GM18873 (cell line): ENCODE results near the gene KRT2.

Source experiments
- ATAC-seq: cut with Tn5 transposase; IDR thresholded peaks from one replicate; pipeline ENCODE4 v1.9.1; 2021; ENCODE audit warnings: mild to moderate bottlenecking, moderate library complexity, moderate number of reproducible peaks; ENCODE audit not compliant: unreplicated experiment, low FRiP score

The KRT2 gene

GRCh38 chr12:52667931-52668330 is 15.9 kb upstream of the KRT2 start:
- ATAC-seq, result no peak

- ATAC-seq, result no peak
These were observed 15.5 kb upstream of the KRT2 start for GRCh38 chr12:52667509-52667908.

GRCh38 chr12:52666471-52666870 is 14.5 kb upstream of the KRT2 start:
- no peak for ATAC-seq

GRCh38 chr12:52663420-52663819 is 11.4 kb upstream of the KRT2 start:
- no peak for ATAC-seq

- no peak for ATAC-seq
These were observed 10.9 kb upstream of the KRT2 start for GRCh38 chr12:52662918-52663229.

- no peak for ATAC-seq
These were observed 10.3 kb upstream of the KRT2 start for GRCh38 chr12:52662093-52662917.

GRCh38 chr12:52661668-52662067 is 9.7 kb upstream of the KRT2 start:
- ATAC-seq, result no peak

- ATAC-seq, result no peak
These were observed 9.0 kb upstream of the KRT2 start for GRCh38 chr12:52660934-52661499.

GRCh38 chr12:52659951-52660350 is 7.9 kb upstream of the KRT2 start:
- ATAC-seq, result no peak

- ATAC-seq, result no peak
These were observed 7.4 kb upstream of the KRT2 start for GRCh38 chr12:52659395-52659794.

- ATAC-seq, result no peak
These were observed 6.2 kb upstream of the KRT2 start for GRCh38 chr12:52658196-52658595.

GRCh38 chr12:52657250-52657902 is 5.4 kb upstream of the KRT2 start:
- ATAC-seq, result no peak

- no peak for ATAC-seq
These were observed 4.6 kb upstream of the KRT2 start for GRCh38 chr12:52656616-52657015.

- ATAC-seq, result no peak
These were observed 3.7 kb upstream of the KRT2 start for GRCh38 chr12:52655720-52656124.

GRCh38 chr12:52655251-52655650 is 3.2 kb upstream of the KRT2 start:
- ATAC-seq, result no peak

GRCh38 chr12:52650520-52651081 is 1.4 kb downstream of the KRT2 start:
- no peak for ATAC-seq

- no peak for ATAC-seq
These were observed 2.9 kb downstream of the KRT2 start for GRCh38 chr12:52649066-52649465.

GRCh38 chr12:52648012-52648550 is 3.9 kb downstream of the KRT2 start:
- ATAC-seq, result no peak

- no peak for ATAC-seq
These were observed 4.4 kb downstream of the KRT2 start for GRCh38 chr12:52647601-52648000.

GRCh38 chr12:52646613-52647012 is 5.4 kb downstream of the KRT2 start:
- no peak for ATAC-seq

GRCh38 chr12:52645982-52646381 is 6.0 kb downstream of the KRT2 start:
- no peak for ATAC-seq
